T-helper 1 cell treated with Interleukin-12 subunit alpha and Interleukin-12 subunit beta and Interleukin-4 antibody, amounts not matched to agents 30 ng/mL and 1 ng/mL, for 36 hours (primary cell): Measurements from ENCODE around the gene ADCY5. TPM values are rescaled to one million over a fixed set of nuclear protein-coding genes. Genes with fewer than 3 reads are reported as not detected.
"Not testable (repeated sequence)": the region's sequence is repeated elsewhere in the genome, so short reads cannot be mapped to it uniquely, and the experiment has no call there.

Experiments
- intact Hi-C: fragments of 100-400 bp; cut with micrococcal nuclease; formaldehyde crosslinking; loops from one replicate; pipeline ENCODE4 v1.15.1; 2024
- total RNA-seq: library from RNA; stranded (reverse); gene quantifications from 2 replicates; pipeline ENCODE4 v1.2.3, GENCODE V29; 2022

ADCY5 gene
- total RNA-seq: not detected in 2 replicates

- intact Hi-C loops: loop anchor here (1.0 kb wide), 1 partner anchor 111 kb away; no protein-coding TSS in a partner anchor
These were observed at the start of gene ADCY5 for GRCh38 chr3:123448536-123449101. Gene ADCY5, minus strand, starts transcription at chr3:123449090. Its CDS starts 545 bp downstream, at chr3:123448545.

- intact Hi-C loops: no loop called here
These were observed 45.0 kb upstream of the ADCY5 start for GRCh38 chr3:123493912-123494311.

GRCh38 chr3:123491966-123492587 lies 43.2 kb upstream of the ADCY5 start:
- intact Hi-C loops: no loop called here

- intact Hi-C loops: loop anchor here (1.0 to 2.0 kb wide), 4 partner anchors 34 to 1943 kb away; no protein-coding TSS in a partner anchor
These were observed 40.6 kb upstream of the ADCY5 start for GRCh38 chr3:123489400-123490004.

GRCh38 chr3:123488645-123489347 lies 39.9 kb upstream of the ADCY5 start:
- intact Hi-C loops: loop anchor here (1.0 to 2.0 kb wide), 4 partner anchors 35 to 1942 kb away; no protein-coding TSS in a partner anchor

GRCh38 chr3:123487063-123487462 lies 38.2 kb upstream of the ADCY5 start:
- intact Hi-C loops: not testable (repeated sequence)

GRCh38 chr3:123486460-123486859 lies 37.6 kb upstream of the ADCY5 start:
- intact Hi-C loops: no loop called here

- intact Hi-C loops: no loop called here
These were observed 36.7 kb upstream of the ADCY5 start for GRCh38 chr3:123485551-123485950.

- intact Hi-C loops: no loop called here
These were observed 34.3 kb upstream of the ADCY5 start for GRCh38 chr3:123483146-123483545.

- intact Hi-C loops: no loop called here
These were observed 33.0 kb upstream of the ADCY5 start for GRCh38 chr3:123481722-123482457.

- intact Hi-C loops: no loop called here
These were observed 32.2 kb upstream of the ADCY5 start for GRCh38 chr3:123481071-123481470.

GRCh38 chr3:123480428-123480827 lies 31.5 kb upstream of the ADCY5 start:
- intact Hi-C loops: no loop called here

- intact Hi-C loops: no loop called here
These were observed 31.0 kb upstream of the ADCY5 start for GRCh38 chr3:123479891-123480290.

- intact Hi-C loops: no loop called here
These were observed 29.4 kb upstream of the ADCY5 start for GRCh38 chr3:123478314-123478713.

GRCh38 chr3:123476967-123477750 lies 28.3 kb upstream of the ADCY5 start:
- intact Hi-C loops: no loop called here

- intact Hi-C loops: no loop called here
These were observed 26.9 kb upstream of the ADCY5 start for GRCh38 chr3:123475786-123476185.

GRCh38 chr3:123471106-123471505 lies 22.2 kb upstream of the ADCY5 start:
- intact Hi-C loops: no loop called here

GRCh38 chr3:123469323-123469995 lies 20.6 kb upstream of the ADCY5 start:
- intact Hi-C loops: no loop called here

GRCh38 chr3:123467046-123467445 lies 18.2 kb upstream of the ADCY5 start:
- intact Hi-C loops: no loop called here

- intact Hi-C loops: no loop called here
These were observed 15.3 kb upstream of the ADCY5 start for GRCh38 chr3:123464211-123464610.
